NCI-H1694 treated with DMSO at 0.1 percent for 48 hours (cell line): ENCODE measurements around the gene UTP18.
A peak's percentile ranks its signal among the peaks of the same experiment; 100 is the strongest.
"Not testable (repeated sequence)": the region's sequence is repeated elsewhere in the genome, so short reads cannot be mapped to it uniquely, and the experiment has no call there.

Source experiments
- DNase-seq: peaks from one replicate; lab custom pipeline; 2025; lab: John Stamatoyannopoulos, UW

Gene UTP18

DNA sequence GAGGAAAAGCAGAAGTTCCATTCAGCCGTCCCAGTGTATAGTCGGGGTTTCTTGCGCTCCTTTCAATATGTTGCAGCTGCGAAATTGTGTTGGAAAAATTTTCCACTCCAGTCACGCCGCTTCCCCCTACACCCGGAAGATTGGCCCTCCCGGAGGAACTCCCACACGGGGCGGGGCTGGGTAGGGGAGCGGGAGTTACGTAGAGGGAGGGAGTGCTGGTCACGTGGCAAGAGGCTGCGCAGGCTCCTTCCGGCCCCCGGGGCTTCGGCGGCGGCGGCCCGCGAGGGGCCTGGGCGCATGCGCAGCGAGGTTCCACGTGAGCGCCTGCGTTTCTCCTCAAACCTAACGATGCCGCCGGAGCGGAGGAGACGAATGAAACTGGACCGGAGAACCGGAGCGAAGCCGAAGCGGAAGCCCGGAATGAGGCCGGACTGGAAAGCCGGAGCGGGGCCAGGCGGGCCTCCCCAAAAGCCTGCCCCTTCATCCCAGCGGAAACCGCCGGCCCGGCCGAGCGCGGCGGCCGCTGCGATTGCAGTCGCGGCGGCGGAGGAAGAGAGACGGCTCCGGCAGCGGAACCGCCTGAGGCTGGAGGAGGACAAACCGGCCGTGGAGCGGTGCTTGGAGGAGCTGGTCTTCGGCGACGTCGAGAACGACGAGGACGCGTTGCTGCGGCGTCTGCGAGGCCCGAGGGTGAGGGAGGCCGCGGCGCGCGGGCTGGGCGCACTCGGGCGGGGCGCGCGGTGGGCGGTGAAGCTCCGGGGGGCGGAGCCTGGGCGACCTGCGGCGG lies at the start of gene UTP18:
TSS of gene UTP18 (plus strand) at position 310 of the 787 bp plus-strand sequence. CDS start at position 349, 39 bp downstream.
- DNase-seq, result peak; percentile 96

GRCh38 chr17:51214920-51215319 lies 45.4 kb upstream of the UTP18 start:
- DNase-seq, result no peak

GRCh38 chr17:51217946-51218345 lies 42.4 kb upstream of the UTP18 start:
- no peak for DNase-seq

GRCh38 chr17:51221322-51221721 lies 39.0 kb upstream of the UTP18 start:
- no peak for DNase-seq

- DNase-seq, result no peak
Observed at GRCh38 chr17:51224402-51225262, 35.7 kb upstream of the UTP18 start.

DNA sequence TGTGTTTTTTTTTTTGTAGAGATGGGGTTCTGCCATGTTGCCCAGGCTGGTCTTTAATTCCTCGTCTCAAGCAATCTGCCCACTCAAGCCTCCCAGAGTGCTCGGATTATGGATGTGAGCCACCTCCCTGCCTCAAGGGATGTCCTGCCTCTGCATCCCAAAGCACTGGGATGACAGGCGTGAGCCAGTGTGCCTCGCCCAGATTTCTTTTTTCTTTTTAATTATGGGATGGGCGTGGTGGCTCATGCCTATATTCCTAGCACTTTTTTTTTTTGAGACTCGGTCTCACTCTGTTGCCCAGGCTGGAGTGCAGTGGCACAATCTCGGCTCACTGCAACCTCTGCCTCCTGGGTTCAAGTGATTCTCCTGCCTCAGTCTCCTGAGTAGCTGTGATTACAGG lies 34.8 kb upstream of the UTP18 start:
- not testable (repeated sequence) for DNase-seq

GRCh38 chr17:51228161-51228560 lies 32.2 kb upstream of the UTP18 start:
- DNase-seq, result no peak

GRCh38 chr17:51229889-51230288 lies 30.5 kb upstream of the UTP18 start:
- DNase-seq, result no peak

DNA sequence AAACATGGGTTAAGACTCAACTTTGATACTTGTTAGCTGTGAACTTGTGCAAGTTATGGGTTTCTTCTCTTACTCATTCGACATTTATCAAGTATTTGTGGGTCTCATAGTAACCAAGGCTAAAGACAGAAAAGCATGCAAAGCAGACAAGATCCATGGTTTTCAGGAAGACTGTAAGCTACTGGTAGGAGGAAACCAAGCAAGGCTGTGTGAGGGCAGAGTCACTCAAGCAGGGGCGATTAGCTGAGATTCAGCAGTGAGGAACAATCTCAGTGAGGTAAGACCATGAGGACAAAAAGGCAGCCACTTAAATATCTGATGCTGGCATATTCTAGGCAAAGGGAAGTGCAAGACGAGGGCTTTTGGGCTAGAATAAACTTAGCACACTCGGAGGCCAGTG lies 30.0 kb upstream of the UTP18 start:
- no peak for DNase-seq

DNA sequence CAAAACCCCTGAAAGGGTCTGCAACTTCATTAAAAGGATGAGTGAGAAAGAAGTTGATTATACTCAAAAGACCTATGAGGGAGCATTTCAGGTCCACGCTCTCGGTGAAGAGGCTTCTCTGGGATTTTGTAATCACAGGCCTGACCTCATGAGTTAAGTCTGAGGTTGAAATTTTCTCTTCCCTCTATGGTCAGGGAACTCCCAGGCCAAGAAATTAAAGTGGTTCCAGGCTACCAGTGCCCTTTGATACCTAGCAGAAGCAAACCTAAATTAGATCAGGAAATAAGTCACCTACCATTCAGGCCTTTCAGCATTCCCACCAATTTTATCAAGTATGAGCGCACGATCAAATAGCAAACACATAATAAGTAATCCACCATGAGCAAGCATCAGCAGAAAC lies 28.3 kb upstream of the UTP18 start:
- no peak for DNase-seq

DNA sequence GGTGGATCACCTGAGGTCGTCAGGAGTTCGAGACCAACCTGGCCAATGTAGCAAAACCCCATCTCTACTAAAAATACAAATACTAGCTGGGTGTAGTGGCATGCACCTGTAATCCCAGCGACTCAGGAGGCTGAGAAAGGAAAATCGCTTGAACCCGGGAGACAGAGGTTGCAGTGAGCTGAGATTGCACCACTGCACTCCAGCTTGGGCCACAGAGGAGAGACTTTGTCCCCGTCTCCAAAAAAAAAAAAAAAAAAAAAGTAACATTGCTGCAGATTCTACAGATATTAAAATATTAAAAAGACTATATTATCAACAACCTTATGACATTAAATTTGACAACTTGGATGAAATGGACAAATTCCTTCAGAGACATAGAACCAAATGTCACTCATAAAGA lies 26.2 kb upstream of the UTP18 start:
- no peak for DNase-seq

- DNase-seq, result no peak
Observed at GRCh38 chr17:51238255-51238887, 22.0 kb upstream of the UTP18 start.

DNA sequence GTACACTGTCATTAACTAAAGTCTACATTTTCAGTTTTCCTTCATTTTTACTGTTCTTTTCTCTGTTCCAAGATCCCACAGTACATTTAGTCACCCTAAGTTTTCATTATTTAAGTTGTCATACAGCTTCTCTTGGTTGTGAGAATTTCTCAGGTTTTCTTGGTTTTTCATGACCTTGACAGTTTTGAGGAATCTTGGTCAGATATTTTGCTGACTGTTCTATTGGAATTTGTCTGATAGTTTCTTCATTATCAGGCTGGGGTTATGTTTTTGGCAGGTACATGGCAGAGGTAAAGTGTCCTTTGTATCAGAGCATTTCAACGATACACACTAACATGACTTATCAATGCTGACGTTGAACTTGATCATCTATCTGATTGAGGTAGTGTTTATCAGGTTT lies 20.1 kb upstream of the UTP18 start:
- DNase-seq, result no peak

DNA sequence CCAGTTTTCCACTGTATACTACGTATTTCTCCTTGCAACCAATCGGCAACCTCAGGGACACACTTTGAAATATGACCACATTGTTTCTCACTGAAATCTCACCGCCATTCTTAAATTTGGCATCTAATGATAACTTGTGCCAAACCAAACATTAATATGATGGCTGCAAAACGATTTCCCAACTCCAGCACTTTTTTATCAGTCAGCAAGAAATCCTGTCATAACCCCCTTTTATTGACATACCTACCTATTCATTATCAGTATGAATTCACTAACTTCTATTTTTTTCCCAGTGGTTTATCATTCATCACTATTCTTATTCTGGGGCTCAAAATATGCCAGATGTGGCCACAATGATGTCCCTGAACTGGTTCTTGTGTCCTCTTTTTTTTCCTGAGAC lies 16.3 kb upstream of the UTP18 start:
- no peak for DNase-seq

GRCh38 chr17:51245535-51245934 lies 14.8 kb upstream of the UTP18 start:
- DNase-seq, result no peak

DNA sequence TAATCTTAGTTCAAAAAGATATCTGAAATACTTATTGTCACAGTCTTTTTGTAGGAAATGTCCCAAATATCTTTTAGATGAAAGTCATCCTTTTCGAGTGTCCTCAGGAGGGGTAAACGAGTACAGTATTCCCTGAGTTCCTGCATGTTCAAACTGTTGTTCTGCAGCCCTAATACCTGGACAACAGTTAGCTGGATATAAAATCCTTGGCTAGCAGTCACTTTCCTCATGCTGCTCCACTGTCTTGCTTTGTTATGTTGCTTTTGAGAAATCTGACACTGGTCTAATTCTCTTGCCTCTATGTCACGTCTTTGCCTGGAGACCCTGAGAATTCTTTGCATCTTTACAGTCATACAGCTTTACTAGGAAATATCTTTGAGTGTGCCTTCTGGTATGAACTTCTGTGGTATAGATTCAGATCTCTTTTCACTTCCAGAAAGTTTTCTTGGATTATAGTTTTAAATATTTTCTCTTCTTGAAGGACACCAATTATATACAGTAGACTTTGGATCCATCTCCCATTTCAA lies 10.0 kb upstream of the UTP18 start:
- DNase-seq, result no peak

GRCh38 chr17:51251010-51251409 lies 9.3 kb upstream of the UTP18 start:
- DNase-seq, result no peak

GRCh38 chr17:51255673-51256072 lies 4.7 kb upstream of the UTP18 start:
- DNase-seq, result no peak

DNA sequence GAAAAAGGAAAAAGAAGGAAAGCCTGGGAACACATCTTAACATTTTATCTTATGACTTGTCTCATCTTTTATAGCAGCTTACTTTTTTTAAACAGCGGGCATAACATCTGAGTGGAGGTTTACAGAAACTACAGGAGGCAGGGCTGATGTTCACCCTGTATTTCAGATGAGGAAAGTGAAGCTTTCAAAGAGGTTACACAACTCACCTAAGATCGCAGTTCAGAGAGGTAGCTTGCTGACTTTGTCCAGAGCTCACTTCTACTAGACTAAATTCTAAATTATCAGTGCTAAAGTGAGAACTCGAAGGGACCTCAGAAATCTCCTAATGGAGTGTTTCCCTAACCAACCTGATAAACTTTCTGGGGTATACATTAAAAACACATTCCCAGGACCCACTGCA lies 4.2 kb upstream of the UTP18 start:
- no peak for DNase-seq

GRCh38 chr17:51257150-51258081 lies 2.9 kb upstream of the UTP18 start:
- DNase-seq, result no peak
